Hematopoietic multipotent progenitor cell treated with erythropoietin and hydrocortisone succinate and interleukin-3 and kit ligand, for 15 days (in vitro differentiated cells): ENCODE results near the gene ATP2A2.
"Not testable (repeated sequence)": the region's sequence is repeated elsewhere in the genome, so short reads cannot be mapped to it uniquely, and the experiment has no call there.

ENCODE experiments used
- DNase-seq: peaks from one replicate; pipeline ENCODE4 v3.0.0-alpha.2; 2015; ENCODE audit warnings: low spot score

Gene ATP2A2

DNA sequence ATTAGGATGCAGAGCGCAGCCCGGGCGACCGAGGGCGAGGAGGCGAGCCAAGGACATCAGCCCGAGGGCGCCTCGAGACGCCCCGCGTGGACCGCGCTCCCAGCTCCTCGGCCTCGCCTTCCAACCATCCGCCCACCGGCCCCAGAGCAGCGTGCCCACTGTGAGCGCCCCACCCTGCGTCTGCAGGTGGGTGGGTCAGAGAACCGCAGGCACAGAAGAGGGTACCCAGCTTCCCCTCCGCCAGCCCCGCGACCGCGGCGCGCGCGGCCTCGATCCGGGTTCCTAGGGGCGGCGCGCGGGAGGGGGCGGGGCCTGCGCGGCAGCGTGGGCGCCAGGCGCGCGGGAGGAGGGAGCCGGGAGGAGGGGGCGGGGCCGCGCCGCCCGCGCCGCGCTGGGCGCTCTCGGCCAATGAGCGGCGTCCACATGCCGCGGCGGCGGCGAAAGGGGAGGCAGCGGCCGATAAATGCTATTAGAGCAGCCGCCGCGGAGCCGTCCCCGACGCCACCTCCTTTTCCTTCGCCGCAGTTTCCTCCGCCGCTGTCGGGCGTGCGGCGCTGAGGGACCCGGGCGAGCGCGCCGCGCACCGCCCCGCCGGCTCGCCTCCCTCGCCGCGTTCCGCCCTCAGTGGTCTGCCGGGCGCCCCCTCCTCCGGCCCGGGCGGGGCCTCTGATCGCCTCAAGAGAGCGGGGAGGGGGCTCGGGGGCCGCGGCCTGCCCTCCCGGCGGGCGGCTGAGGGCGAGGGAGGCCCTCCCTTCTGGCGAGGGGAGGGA is at the start of gene ATP2A2:
ATP2A2 (plus strand) TSS at position 469 of the 770 bp plus-strand sequence. CDS start 543 bp downstream, outside the sequence.
- DNase-seq, result peak; percentile 92

DNA sequence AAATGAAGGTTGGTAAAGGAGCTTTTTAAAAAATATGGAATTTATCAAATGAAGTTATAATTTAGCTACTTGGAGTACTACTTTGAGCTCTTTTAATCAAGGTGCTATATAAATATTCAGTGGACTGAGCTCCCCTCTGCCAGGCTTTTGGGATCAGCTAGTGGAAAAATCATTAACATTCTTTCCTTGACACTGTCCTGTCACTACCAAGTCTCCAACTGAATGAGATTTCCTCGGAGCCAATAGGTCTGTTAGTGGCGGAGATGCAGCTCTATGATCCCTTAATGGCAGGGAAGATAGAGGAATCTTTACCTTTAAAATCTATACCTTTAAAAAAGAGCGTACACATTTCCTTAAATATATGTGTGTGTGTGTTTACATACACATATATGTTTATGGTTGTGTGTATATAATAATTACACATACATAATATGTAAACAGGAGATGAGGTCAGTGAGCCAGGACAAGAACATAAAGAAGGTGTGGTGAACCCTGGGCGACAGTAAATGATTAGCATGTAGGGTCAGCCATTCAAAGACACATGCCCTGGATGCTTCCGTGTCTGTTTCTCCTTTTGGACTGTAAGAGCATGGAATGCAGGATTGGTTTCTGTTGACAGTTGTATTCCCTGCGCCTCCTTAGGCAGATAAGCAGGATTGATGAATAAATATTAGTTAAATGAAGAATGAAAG is 47.7 kb upstream of the ATP2A2 start:
- DNase-seq, result no peak

DNA sequence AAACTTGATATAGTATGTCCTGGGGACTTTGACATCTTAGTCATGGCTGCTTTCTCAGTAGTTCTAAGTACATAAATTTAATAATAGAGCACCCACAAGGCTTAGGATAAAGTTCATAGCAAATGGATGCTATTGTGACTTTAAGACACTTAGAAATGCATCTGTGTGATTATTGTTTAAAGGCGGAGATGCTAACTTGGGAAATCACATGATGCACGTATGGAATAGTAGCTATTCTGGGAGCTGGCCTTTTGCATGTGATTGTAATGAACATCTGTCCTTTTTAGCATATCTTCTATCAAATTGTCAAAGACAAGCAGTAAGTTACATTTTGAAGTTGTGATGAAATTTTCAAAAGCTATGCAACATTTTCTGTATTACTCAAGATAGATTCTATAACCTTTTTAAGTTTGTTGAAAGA is 46.7 kb upstream of the ATP2A2 start:
- no peak for DNase-seq

DNA sequence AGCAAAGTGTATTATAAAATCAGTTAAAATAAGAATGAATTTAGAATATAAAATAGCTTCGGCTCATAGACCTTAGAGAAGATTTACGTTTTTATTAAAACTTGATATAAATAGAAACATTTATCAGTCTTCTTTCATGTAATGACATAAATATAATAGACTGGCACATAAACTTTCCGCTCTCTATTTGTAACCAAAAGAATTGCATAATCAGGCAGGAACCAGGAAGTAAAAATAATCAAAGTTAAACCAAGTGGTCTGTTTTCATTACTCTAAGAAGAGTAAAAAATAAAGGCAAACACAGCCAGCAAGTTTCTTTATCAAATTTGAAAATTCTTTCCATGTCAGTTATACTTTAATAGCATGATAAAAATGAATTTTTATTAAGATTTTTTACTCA is 46.3 kb upstream of the ATP2A2 start:
- no peak for DNase-seq

DNA sequence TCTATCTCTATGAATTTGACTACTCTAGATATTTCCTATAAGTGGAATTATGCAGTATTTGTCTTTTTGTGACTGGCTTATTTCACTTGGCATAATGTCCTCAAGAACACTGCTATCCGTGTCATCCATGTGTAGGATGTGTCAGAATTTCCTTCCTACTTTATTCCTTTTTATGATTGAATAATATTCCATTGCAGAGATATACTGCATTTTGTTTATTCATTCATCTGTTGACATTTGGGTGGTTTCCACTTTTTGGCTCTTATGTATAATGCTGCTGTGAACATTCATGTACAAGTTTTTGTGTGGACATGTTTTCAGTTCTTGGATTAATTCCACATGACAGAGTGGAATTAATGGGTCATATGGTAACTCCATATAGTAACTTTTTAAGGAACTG is 45.7 kb upstream of the ATP2A2 start:
- DNase-seq, result no peak

DNA sequence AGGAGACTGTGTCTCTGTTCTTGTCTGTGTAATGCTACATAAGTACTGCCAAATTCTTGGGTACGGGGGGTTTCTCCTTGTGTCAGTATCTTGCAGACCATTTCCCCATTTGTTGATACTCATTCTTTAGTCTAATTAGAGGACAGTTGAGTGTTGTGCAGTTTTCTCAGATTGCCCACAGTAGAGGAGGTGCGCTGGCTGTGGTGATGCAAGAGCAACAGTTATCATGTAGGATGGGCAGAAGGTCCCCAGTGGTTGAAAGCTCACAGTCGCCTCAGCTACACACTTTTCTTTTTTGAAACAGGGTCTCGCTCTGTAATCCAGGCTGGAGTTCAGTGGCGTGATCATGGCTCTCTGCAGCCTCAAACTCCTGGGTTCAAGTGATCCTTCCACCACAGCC is 37.8 kb upstream of the ATP2A2 start:
- no peak for DNase-seq

DNA sequence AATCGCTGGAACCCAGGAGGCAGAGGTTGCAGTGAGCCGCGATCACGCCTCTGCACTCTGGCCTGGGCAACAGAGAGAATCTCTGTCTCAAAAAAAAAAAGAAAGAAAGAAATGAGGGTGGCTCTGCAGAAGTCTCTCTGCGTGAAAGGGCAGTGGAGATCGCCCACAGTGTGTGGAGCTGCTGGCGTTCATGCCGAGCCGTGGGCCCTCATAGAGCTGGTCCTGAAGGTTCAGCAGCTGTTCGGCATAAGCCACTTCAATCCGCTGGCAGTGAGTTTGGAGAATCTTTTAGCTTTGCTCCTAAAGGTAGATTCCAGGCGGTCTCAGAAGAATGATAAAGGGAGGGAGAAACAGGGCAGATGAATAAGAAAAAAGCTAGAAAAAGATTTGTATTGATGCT is 36.7 kb upstream of the ATP2A2 start:
- DNase-seq, result no peak

DNA sequence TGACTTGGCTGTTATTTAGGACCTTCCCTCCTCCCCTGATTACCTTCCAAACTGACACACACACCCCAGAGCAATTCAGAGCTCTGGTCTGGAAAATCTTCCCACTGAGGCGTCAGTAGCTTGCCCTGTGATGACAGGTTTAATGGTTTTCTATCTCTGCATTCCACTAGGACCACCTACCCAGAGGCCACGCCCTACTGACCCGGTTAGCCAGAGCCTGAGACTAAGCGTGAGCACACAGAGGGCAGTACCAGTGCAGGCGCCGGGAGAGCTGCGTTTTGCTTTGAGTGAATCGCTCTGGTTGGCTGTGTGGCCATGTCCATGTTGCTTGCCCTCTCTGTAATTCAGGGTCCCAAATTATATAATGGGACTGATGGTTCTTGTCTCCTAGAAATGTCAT is 36.2 kb upstream of the ATP2A2 start:
- DNase-seq, result no peak

DNA sequence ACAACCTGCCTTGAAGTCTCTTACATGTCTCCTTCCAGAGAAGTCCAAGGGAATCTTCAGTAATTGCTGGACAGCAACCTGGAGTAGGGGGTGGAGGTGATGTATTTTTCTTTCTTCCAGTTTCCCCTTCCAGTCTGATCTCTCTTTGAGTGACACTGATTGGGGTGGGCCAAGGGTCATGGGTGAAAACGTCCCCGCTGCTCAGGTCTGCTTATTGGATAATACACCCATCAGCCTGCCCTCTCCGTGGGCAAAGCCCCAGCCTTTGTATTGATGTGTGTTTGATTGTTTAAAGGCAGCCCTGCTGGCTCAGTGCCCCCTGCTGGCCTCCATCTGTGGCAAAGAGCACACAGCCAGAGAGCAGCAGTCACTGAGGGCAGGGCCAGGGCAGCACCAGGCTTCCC is 35.7 kb upstream of the ATP2A2 start:
- peak; percentile 16 for DNase-seq

DNA sequence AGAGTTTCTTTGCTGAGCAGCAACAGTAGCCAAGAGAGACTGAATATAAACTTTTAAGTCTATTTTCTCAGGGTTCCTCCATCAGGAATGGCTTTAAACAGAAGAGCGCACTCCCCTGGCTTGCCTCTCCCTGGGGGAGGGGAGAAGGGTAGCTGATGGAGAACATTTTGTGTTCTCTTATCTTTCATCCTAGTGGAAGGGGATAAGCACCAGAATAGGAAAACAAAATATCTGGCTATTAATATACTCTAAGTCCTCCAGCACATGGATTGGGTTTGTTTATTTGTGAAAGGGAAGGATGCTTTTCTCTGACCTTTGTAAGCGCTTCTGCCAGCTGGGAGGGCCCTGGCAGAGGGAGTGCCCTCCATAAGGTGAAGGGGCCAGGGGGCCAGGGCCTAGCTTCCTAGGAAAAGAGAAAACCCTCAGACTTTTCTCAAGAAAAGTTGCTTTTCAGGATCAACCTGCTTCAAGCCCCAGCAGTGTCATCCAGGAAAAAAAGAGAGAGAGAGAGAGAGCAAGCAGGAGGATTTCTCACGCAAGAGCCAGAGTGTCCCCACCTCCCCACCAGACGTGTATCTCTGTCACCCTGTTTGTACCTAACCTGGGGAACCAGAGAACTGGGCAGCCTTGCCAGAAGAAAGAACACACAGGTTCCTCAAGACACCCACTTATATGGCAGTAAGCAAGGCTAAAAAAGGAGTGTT is 34.3 kb upstream of the ATP2A2 start:
- DNase-seq, result no peak

DNA sequence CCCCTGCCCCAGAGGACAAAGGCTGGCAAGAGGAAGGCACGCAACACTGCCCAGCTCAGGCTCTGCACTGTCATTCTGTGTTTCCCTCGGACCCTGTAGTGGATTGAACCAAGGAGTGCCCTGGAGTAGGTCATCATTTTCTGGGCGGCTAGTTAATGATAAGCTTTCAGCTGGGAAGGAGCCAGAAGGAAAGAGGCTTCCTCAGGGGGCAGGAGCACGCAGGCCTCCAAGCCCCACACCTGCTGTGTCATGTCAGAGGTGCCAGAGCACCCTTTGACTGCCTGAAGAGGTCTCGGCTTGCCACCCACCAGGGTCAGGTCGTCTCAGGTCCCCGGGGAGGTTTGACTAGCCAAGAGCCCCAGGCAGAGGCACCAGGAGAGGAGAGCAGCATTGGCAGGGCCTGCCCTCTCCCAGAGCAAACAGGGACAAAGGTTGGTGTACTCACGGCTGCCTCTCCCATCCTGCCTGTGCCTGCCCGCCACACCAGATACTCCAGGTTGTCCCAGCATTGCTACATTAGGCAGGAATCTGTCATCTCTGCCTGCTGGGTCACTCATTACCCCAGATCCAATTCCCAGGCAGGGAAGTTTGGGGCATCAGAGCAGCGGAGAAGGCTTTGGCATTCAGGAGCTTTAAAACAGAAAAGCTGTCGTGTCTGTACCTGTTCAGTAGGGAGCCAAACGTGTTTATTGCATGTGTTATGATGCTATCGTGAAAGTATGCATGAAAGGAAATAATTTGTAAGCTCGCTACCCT is 33.5 kb upstream of the ATP2A2 start:
- DNase-seq, result no peak

DNA sequence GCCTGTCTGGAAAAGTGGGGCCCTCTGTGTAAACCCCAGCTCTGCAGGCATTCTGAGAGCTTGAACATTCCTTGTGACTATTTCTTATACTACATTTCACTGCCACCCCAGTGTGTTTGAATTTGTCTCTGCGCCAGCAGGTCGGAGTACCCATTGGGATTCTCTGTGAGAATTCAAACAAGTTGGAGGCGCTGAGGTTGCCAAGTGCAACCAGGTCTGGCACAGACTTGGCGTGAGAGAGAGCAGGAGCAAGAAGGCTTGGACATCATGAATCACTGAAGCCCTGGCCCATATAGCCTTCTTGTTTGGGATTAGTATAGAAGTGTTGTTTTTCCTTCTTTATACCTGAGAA is 33.0 kb upstream of the ATP2A2 start:
- no peak for DNase-seq

DNA sequence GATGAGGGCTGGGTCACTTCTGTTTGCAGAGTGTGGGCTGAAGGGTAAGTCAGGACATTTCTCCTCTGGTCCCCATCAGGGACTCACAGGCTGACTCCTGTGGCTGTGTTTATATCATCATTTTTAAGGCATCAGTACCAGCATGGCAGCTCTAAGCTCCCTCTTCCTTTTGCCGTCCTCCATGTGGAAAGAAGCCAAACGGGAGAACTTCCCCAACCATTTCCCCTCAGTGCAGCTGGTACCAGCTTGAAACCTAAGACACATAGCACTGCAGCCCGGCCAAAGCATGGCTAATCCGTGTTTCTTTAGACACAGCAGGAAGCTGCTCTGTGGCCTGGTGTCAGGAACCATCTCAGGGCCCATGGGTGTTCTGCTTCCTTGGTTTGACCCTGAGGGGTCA is 31.9 kb upstream of the ATP2A2 start:
- DNase-seq, result no peak

DNA sequence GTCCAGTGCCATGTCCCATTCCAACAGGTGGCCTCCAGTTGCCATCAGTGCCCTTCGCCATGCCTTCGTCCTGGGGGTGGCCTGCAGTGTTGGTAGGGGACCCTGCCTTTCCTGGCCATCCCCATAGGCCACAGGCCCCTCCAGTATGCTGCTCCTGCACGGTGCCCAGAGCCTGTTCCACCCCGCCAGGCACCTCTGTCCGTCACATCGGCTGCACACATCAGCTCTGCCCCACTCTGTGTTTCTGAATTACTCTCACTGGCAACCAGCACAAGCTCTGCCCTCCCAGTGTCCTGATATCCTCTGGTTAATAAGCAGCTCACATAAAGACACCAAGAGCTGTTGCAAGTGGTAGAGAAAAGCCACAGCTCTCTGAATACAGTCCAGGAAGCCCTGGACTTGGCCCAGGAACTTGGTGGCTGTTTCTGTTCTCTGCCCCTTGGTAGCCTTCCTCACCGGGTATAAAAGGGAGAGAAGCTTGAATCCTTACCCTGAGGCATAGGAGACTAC is 31.3 kb upstream of the ATP2A2 start:
- DNase-seq, result no peak

DNA sequence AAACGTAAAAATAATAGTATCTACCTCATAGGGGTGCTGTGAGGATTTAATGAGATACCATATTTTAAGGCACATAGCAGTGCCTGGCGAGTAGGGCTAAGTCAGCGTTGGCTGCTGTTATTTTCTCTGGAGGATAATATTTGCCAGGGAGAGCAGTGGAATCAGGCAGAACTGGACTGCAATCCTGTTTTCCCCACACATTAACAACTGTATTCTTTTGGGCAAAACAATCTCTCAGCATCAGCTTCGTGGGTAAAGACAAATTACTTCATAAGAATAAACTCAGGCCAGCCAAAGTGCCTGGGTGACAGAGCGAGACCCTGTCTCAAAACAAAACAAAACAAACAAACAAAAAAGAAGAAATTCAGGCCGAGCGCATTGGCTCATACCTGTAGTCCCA is 29.7 kb upstream of the ATP2A2 start:
- no peak for DNase-seq

DNA sequence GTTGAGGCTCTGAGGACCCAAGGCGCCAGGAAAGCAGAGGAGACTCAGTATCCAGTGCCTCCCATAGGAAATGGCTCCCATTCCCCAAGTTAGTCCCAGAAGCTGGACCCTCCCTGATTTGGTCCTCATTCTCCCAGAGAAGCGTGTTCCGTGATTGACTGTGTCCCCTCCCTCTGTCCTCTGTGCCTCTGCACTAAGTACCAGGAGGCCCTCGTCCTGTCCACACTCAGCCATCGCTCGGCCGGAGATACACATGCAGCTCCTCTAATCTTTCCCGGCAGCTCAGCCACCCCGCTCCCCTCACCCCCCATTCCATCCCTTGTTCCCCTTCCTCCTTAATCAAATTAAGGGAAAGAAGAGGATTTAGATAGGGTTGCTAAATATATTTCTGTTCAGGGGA is 28.3 kb upstream of the ATP2A2 start:
- DNase-seq, result no peak

DNA sequence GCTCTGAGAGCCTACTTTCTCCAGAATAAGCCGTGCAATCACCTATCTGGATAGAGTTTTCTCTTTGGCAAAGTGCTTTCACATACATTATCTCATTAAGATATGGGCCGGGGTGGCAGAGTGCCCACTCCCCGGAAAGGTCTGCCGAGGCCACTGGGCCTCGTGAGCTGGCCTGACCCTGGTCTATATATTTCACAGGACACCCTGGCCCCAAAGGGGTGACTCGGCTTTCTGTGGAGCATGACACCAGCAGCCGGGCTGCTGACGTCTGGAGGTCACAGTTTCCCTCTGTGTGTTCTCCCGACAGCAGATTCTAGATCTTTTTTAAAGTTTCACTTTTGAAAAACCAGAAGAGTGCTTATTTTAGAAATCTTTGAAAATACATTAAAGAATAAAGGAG is 27.9 kb upstream of the ATP2A2 start:
- no peak for DNase-seq

DNA sequence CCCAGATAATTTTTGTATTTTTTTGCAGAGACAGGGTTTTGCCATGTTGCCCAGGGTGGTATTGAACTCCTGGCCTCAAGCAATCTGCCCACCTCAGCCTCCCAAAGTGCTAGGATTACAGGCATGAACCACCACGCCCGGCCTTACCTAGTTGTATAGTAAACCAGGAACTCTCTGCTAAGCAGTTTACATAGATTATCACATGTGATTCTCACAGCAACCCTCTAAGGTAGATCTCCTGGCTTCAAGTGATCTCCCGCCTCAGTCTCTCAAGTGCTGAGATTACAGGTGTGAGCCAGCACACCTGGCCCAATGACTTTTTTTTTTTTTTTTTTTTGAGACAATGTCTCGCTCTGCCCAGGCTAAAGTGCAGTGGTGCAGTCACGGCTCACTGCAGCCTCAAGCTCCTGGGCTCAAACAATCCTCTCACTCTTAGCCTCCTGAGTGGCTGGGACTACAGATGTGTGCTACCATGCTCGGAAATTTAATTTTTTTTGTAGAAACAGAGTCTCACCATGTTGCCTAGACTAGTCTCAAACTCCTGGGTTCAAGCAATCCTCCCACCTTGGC is 26.0 kb upstream of the ATP2A2 start:
- no peak for DNase-seq

DNA sequence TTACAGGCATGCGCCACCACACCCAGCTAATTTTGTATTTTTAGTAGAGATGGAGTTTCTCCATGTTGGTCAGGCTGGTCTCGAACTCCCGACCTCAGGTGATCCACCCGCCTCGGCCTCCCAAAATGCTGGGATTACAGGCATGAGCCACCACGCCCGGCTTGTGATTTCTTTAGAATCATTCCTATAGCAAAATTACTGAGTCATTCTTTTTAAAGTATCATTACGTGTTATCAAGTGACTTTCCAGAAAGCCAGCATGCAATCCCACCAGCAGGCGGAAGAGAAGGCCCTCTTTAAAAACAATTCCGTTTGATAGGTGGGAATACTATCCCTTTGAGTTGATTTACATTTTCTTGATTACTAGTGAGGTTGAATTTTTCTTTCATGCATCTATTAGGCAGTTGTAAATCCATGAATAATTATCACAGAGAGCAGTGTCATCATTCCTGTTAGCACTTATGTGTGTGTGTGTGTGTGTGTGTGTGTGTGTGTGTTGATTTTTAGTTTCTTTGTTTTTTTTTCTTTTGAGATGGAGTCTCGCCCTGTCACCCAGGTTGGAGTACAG is 25.1 kb upstream of the ATP2A2 start:
- DNase-seq, result not testable (repeated sequence)

DNA sequence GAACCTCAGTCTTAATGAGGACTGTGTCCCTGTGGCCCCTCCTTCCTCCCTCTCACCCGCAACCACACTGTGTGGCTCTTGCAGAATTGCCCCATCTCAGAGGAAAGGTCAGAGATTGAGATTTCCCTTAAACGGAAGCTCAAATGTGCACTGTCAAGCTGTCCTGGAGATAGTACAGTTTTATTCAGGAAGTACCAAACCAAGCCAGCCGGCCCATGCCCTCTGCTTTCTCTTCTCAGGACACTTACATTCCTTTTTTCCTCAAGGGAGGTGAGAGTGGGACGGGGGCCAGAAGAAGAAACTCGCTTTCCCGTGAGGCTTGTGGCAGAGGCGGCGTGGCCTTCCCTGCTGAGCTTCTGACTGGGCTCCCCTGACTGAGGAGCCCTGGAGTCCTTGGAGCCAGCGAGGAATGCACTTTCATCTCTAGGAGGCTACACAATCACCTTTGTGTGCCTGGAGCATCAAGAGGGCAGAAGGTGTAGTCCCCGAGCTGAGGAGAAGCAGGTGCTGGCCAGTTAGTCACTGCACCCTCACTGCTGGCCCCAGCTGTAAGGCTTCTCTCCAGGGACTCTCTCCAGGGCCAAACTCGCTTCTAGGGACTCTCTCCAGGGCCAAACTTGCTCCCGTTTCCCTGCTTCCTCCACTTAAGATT is 24.1 kb upstream of the ATP2A2 start:
- no peak for DNase-seq

DNA sequence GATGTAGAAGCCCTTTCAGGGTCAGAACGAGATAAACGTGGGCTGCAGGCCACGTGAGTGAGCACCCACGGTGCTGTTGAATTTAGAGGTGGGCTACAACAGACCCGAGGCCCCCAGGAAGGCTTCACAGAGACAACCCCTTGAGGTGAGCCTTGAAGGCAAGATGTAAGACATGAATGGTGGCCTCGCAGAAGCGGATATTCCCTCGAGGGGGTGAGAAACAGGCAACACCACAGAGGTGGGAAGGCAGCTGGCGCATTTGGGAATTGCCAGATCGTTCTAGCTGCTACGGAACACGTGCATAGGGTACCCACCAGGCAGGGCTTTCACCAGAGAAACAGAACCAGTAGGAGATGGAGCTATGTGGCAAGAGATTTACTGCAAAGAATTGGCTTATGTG is 22.6 kb upstream of the ATP2A2 start:
- DNase-seq, result no peak
